ENCODE data around the gene AFAP1L2. TPM values are rescaled to one million over a fixed set of nuclear protein-coding genes. Genes with fewer than 3 reads are reported as not detected.
"Not testable (repeated sequence)": the region's sequence is repeated elsewhere in the genome, so short reads cannot be mapped to it uniquely, and the experiment has no call there.

Gene AFAP1L2
- polyA plus RNA-seq, 3 donors = 3.6 to 11.0 (median 6.7) TPM

GRCh38 chr10:114350751-114351150, 53.6 kb downstream of the AFAP1L2 start:
- 73 to 80% (median 78%) methylated on average over 11 of the region's 11 CpGs for WGBS, 3 donors
- no peak overlapping the region for H3K27ac ChIP-seq (ENCODE audit: low read depth, low read length)

GRCh38 chr10:114349522-114350215, 54.6 kb downstream of the AFAP1L2 start:
- H3K27ac ChIP-seq (ENCODE audit: low read depth, low read length) = no peak overlapping the region
- 67 to 73% (median 72%) methylated on average over 6 of the region's 6 CpGs for WGBS, 3 donors

DNA sequence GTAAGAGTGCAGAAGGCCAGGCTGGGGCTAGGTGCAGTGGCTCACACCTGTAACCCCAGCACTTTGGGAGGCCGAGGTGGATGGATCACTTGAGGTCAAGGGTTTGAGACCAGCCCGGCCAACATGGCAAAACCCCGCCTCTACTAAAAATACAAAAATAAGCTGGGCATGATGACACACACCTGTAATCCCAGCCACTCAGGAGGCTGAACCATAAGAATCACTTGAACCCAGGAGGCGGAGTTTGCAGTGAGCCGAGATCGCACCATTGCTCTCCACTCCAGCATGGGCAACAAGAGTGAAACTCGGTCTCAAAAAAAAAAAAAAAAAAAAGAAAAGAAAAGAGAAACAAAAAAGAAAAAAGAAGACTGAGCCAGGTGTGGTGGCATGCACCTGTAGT, 55.2 kb downstream of the AFAP1L2 start:
- H3K27ac ChIP-seq (ENCODE audit: low read depth, low read length) = not testable (repeated sequence)
- WGBS, 3 donors = 91 to 95% (median 92%) methylated on average over 7 of the region's 7 CpGs

DNA sequence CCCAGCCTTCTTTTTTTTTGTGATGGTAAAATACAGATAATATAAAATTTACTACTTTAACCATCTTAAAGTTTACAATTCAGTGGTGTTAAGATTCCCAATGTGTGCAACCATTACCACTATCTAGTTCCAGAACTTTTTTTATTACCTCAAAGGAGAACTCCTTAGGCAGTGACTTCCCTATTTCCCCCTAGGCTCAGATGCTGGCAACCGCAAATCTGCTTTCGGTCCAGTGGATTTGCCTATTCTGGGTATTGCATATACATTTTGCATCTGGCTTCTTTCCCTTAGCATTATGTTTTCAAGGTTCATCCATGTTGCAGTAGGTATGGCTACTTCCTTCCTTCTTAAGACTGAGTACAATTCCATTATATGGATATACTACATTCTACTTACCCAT, 56.5 kb downstream of the AFAP1L2 start:
- no peak overlapping the region for H3K27ac ChIP-seq (ENCODE audit: low read depth, low read length)
- 93 to 97% (median 95%) methylated on average over 2 of the region's 2 CpGs for WGBS, 3 donors

GRCh38 chr10:114347241-114347640, 57.1 kb downstream of the AFAP1L2 start:
- 76 to 92% (median 81%) methylated on average over 3 of the region's 3 CpGs for WGBS, 3 donors
- H3K27ac ChIP-seq (ENCODE audit: low read depth, low read length) = no peak overlapping the region

DNA sequence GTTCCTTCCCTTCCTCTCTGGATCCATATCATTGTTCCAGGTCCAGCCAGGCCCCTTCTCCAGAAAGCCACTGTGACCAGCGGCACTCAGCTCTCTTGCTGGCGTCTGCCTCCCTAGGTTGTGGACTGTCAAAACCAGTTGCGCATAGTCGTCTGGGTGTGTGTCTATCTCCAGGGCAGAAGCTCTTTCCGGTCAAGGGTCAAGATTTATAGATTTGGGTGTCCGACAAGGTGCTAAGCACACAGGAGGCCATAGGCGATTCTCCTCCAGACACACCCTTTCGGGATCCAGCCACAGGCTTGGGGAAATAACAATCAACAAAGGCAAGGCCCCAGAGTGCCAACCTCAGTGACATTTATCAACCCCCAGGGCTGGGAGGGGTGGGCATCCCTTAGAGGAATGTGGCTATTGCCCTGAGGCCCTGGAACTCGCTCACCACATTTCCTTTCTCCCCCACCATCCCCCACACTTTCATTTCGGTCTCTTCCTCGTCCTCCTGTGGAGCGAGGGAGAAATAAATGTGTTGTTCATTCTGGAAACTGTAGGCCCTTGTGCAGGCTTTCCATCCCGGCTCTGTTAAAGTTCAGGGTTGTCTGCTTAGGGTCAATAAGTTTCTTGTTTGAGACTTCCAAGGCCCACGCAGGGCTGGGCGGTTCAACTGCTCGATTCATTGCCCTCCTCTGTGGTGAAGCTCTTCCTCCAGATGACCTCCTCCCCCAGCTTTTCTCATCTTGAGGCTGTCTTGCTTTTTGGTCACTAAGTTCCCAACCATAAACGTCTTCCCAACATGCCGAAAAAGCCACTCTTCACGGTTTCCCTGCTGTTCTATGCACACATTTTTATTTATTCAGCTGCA, 57.9 kb downstream of the AFAP1L2 start:
- H3K27ac ChIP-seq (ENCODE audit: low read depth, low read length) = no peak overlapping the region

DNA sequence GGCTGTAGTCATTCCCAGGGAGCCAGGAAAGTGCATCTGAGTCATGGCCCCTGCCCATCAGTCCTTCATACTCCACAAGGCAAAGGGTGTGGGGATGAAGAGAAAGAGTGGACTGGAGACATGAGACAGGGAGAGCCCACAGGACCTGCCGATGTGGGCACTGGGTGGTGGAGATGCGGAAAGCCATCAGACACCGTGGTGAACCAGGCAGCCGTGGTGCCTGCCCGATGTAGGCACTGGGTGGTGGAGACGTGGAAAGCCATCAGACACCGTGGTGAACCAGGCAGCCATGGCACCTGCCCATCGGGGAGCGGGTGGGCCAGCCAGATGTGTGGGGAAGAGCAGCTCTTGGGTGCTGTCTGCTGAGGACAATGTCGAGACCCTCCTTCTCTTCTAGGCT, 58.6 kb downstream of the AFAP1L2 start:
- no peak overlapping the region for H3K27ac ChIP-seq (ENCODE audit: low read depth, low read length)
- WGBS, 3 donors = 96 to 97% (median 97%) methylated on average over 10 of the region's 10 CpGs

More for the DNA sequence above, 57.9 kb downstream of the AFAP1L2 start:
- 69 to 82% (median 75%) methylated on average over 19 of the region's 19 CpGs for WGBS, 3 donors

DNA sequence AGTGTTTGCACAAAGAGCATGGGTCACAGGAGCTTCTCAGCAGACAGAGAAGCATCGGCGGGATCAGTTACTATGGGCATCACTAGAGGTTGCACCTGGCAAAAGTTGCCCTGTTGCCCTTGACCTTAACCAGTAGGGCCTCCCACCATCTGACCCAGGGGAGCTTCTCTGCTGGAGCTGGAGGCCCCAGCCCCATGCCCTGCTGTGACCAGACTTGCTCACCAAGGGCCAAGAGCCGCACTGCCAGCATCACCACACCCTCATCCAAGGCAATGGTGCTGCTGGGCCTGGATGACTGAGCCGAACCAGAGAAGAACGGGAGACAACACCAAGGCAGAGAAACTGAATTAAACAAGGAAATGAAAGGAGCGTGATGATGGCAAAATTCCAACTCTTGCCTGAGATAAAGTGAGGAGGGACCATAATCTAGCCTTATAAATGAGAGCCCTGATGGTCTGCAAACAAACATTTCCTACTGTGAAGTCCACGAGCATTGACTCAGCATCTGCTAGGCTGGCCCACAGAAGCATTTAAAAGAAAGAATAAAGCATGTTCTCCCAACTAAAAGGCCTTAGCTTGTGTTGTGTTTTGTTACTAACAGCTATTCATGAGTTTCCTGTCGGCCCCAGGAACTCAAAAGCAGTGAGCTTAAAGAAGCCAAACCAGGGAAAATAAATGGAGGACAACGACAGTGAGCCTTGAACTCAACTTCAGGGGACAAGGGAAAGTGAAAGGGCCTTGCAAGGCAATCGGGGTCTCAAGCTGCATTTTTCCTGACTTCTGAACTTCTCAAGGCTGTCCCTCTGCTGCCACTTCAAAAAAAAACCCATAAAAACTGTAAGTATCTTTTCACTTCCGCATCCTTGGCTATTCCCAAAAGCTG, 60.4 kb downstream of the AFAP1L2 start:
- no peak overlapping the region for H3K27ac ChIP-seq (ENCODE audit: low read depth, low read length)
- whole genome bisulfite sequencing, 3 donors = 59 to 73% (median 61%) methylated on average over 11 of the region's 11 CpGs

DNA sequence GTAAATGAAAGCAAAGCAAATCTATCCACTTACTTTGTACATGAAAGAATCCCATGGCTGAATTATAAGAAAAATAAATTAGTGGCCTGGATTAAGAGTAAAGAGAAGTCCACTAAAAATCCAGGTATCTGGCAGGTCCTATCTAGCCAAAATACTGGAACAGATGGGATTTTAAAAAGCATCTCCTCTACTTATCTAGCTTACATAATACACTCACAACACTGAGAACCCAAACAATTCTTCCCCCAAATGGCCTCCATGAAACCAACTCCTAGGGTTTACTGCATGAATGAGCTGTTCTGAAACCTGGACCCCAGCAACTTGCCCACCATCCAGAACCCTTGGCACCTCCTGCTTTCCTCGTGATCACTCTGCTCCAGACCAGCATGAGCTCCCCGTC, 61.3 kb downstream of the AFAP1L2 start:
- no peak overlapping the region for H3K27ac ChIP-seq (ENCODE audit: low read depth, low read length)
- WGBS, 3 donors = 90 to 97% (median 94%) methylated on average over 2 of the region's 2 CpGs

- H3K27ac ChIP-seq (ENCODE audit: low read depth, low read length) = no peak overlapping the region
- WGBS, 3 donors = 85 to 93% (median 91%) methylated on average over 8 of the region's 8 CpGs
Measured at GRCh38 chr10:114340816-114341215, 63.5 kb downstream of the AFAP1L2 start.

GRCh38 chr10:114337510-114338462, 66.5 kb downstream of the AFAP1L2 start:
- WGBS, 3 donors = 84 to 90% (median 87%) methylated on average over 19 of the region's 19 CpGs
- H3K27ac ChIP-seq (ENCODE audit: low read depth, low read length) = no peak overlapping the region

DNA sequence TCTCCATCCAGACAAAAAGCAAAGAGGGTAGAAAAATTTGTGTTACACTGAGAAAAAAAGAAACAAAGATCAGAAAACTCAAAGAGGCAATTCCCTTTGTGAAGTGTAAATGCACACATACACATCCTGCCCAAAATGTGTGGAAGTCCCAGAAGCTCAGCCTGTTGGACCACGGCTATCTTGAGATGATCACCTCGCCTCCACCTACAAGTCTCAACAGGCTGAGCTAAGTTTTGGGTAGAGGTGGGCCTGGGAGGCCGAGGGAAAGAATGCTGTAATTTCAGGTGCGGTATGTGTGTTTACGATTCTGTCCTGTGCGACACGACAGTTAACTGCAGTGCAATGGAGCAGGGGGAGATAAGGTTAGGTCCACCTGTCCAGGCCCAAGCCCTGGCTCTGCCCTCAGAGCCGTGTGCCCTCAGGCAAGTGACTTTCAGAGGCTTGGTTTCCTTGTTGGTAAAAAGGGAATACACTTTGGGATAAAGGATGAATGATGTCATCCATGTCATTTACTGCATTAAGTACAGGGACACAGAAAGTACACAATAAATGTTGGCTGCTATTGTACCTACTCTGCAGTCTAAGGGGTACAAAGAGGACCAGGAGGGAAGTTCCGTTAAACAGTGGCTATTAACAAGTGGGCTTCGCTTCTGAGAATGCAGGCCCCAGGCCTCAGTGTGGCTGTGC, 67.3 kb downstream of the AFAP1L2 start:
- 70 to 91% (median 88%) methylated on average over 10 of the region's 10 CpGs for WGBS, 3 donors
- no peak overlapping the region for H3K27ac ChIP-seq (ENCODE audit: low read depth, low read length)

- 48 to 73% (median 59%) methylated on average over 3 of the region's 3 CpGs for WGBS, 3 donors
Measured at GRCh38 chr10:114335614-114336013, 68.7 kb downstream of the AFAP1L2 start.

DNA sequence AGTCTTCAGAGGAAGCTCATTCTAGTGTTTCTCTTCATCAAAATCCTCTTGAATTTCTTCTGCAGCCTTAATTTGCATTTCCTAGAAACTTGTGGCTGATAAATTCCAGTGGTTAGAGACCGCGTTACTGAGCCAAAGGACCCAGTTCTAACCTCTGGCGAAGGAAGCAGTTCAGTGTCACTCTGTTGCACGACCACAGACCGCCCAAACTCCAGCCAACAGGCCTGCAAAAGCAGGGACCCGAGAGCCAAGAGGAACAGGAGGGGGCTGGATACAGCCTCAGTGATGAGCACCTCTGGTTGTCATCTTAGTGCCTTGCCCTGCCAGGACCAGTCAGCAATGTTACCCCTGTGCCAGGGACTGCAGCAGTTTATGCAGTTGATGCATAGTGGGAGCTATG, 70.0 kb downstream of the AFAP1L2 start:
- no peak overlapping the region for H3K27ac ChIP-seq (ENCODE audit: low read depth, low read length)
- 33 to 81% (median 46%) methylated on average over 6 of the region's 6 CpGs for WGBS, 3 donors

More at GRCh38 chr10:114335614-114336013, 68.7 kb downstream of the AFAP1L2 start:
- no peak overlapping the region for H3K27ac ChIP-seq (ENCODE audit: low read depth, low read length)

- H3K27ac ChIP-seq (ENCODE audit: low read depth, low read length) = not testable (repeated sequence)
- 82 to 94% (median 85%) methylated on average over 5 of the region's 5 CpGs for WGBS, 3 donors
Measured at GRCh38 chr10:114333441-114333840, 70.9 kb downstream of the AFAP1L2 start.

DNA sequence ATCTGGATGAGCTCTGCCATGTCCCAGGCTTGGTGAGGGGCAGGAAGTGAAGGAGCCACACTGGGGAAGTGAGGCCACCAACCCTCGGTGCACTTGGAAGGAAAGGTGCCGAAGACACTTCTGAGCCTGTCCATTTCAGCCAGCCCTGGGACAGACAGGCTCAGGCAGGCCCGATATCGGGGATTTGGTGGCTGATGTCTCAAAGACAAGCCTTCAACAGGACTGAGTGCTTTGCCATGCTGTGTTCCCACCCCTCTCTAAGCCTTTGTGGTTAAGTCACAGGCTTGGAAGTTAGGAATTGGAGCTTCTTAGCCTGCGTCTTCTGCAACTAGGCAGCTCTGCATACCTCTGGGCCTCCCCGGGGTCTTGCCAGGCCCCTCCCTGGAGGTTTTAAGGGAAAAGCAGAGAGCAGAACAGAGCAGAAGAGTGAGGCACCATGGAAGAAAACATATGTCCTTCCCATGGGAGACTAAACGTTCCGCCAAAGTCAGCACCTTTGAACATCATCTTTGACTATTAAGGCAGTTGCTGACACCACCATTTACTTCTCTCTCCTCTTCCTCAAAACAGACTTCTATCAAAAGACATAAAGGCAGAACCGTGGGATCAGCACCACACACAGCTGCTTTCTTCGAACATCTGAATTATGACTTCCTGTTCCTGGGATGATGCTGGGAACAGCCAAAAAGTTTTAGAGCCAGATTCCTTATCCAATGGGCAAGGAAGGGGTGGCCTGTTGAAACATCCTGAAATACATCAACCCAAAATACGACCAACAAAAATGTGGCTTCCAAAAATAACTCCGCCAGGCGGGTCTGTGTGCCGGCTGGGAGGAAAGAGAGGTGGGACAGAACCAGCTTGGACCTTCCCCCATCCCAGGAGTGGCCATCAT, 71.8 kb downstream of the AFAP1L2 start:
- H3K27ac ChIP-seq (ENCODE audit: low read depth, low read length) = no peak overlapping the region
- 50 to 78% (median 50%) methylated on average over 14 of the region's 14 CpGs for WGBS, 3 donors

All from adipose tissue (tissue), 3 donors.